CD4-positive, alpha-beta T cell treated with Interleukin-1 beta for 1 hour (primary cell): Measurements from ENCODE around the gene LRBA.

Experiments used
- DNase-seq, 2 donors: peaks; one replicate each; pipeline ENCODE4 v3.0.0-alpha.2; 2020 to 2022

Gene LRBA

GRCh38 chr4:150648123-150648522 lies 367.0 kb downstream of the LRBA start:
- DNase-seq, result no peak

GRCh38 chr4:150647008-150647407 lies 368.1 kb downstream of the LRBA start:
- no peak for DNase-seq

GRCh38 chr4:150641612-150642011 lies 373.5 kb downstream of the LRBA start:
- no peak for DNase-seq

GRCh38 chr4:150632639-150633038 lies 382.4 kb downstream of the LRBA start:
- no peak for DNase-seq

GRCh38 chr4:150628073-150628472 lies 387.0 kb downstream of the LRBA start:
- DNase-seq, result no peak

- no peak for DNase-seq
Observed at GRCh38 chr4:150625033-150625432, 390.1 kb downstream of the LRBA start.

GRCh38 chr4:150624055-150624454 lies 391.0 kb downstream of the LRBA start:
- DNase-seq, result no peak

GRCh38 chr4:150619042-150619441 lies 396.0 kb downstream of the LRBA start:
- DNase-seq, result no peak

GRCh38 chr4:150609131-150609530 lies 406.0 kb downstream of the LRBA start:
- DNase-seq, result no peak

GRCh38 chr4:150600812-150601445 lies 414.2 kb downstream of the LRBA start:
- no peak for DNase-seq

- DNase-seq, result no peak
Observed at GRCh38 chr4:150599547-150599946, 415.5 kb downstream of the LRBA start.

- no peak for DNase-seq
Observed at GRCh38 chr4:150598909-150599308, 416.2 kb downstream of the LRBA start.

GRCh38 chr4:150593996-150594395 lies 421.1 kb downstream of the LRBA start:
- DNase-seq, result no peak

- no peak for DNase-seq
Observed at GRCh38 chr4:150591904-150592303, 423.2 kb downstream of the LRBA start.

GRCh38 chr4:150591406-150591805 lies 423.7 kb downstream of the LRBA start:
- no peak for DNase-seq

- DNase-seq, result no peak
Observed at GRCh38 chr4:150590631-150591030, 424.5 kb downstream of the LRBA start.

- no peak for DNase-seq
Observed at GRCh38 chr4:150589157-150589556, 425.9 kb downstream of the LRBA start.

- DNase-seq, result no peak
Observed at GRCh38 chr4:150588316-150588715, 426.8 kb downstream of the LRBA start.

GRCh38 chr4:150586162-150586810 lies 428.8 kb downstream of the LRBA start:
- no peak for DNase-seq

- DNase-seq, result no peak
Observed at GRCh38 chr4:150585611-150586010, 429.5 kb downstream of the LRBA start.

GRCh38 chr4:150584111-150584915 lies 430.8 kb downstream of the LRBA start:
- DNase-seq, result no peak

GRCh38 chr4:150583287-150584110 lies 431.6 kb downstream of the LRBA start:
- DNase-seq, result no peak

GRCh38 chr4:150582873-150583286 lies 432.2 kb downstream of the LRBA start:
- DNase-seq, result no peak
